Fibroblast of the conjunctiva (primary cell): ENCODE measurements around the gene DES.
"Not testable (repeated sequence)": the region's sequence is repeated elsewhere in the genome, so short reads cannot be mapped to it uniquely, and the experiment has no call there.

ENCODE experiments used
- DNase-seq: peaks from one replicate; pipeline ENCODE4 v3.0.0-alpha.2; 2010; ENCODE audit warnings: low read depth

The DES gene

GRCh38 chr2:219418155-219419011 is at the start of gene DES:
Gene DES (plus strand): TSS chr2:219418377. CDS start chr2:219418463, 86 bp downstream.
- no peak for DNase-seq

GRCh38 chr2:219368690-219369191 is 49.4 kb upstream of the DES start:
- DNase-seq: peak; percentile 66

GRCh38 chr2:219369447-219369861 is 48.7 kb upstream of the DES start:
- DNase-seq: peak; percentile 63

GRCh38 chr2:219378163-219378851 is 39.9 kb upstream of the DES start:
- no peak for DNase-seq

GRCh38 chr2:219380926-219381325 is 37.3 kb upstream of the DES start:
- DNase-seq: no peak

GRCh38 chr2:219381448-219381847 is 36.7 kb upstream of the DES start:
- DNase-seq: no peak

GRCh38 chr2:219384083-219384713 is 34.0 kb upstream of the DES start:
- DNase-seq: no peak

GRCh38 chr2:219384859-219385258 is 33.3 kb upstream of the DES start:
- no peak for DNase-seq

GRCh38 chr2:219385958-219386520 is 32.1 kb upstream of the DES start:
- DNase-seq: no peak

GRCh38 chr2:219386532-219387280 is 31.5 kb upstream of the DES start:
- no peak for DNase-seq

- peak; percentile 57 for DNase-seq
These were observed 30.7 kb upstream of the DES start, which contains the start of gene DNPEP for GRCh38 chr2:219387306-219388120. Gene DNPEP (minus strand): TSS chr2:219387912. CDS start chr2:219387794, 118 bp downstream.

- peak; percentile 92 for DNase-seq
These were observed 29.9 kb upstream of the DES start for GRCh38 chr2:219388121-219388906.

- DNase-seq: no peak
These were observed 29.3 kb upstream of the DES start for GRCh38 chr2:219388907-219389156.

GRCh38 chr2:219392754-219393153 is 25.4 kb upstream of the DES start:
- DNase-seq: no peak

GRCh38 chr2:219395056-219395455 is 23.1 kb upstream of the DES start:
- not testable (repeated sequence) for DNase-seq

- DNase-seq: no peak
These were observed 22.6 kb upstream of the DES start for GRCh38 chr2:219395609-219396008.

GRCh38 chr2:219396863-219397457 is 21.2 kb upstream of the DES start:
- no peak for DNase-seq

- DNase-seq: no peak
These were observed 19.3 kb upstream of the DES start for GRCh38 chr2:219398721-219399363.
